HepG2 (cell line): ENCODE data around the gene KIAA0232. TPM values are rescaled to one million over a fixed set of nuclear protein-coding genes. Genes with fewer than 3 reads are reported as not detected.

Experiments used
- BRF2 ChIP-seq: sonication (generic); formaldehyde crosslinking; IDR thresholded peaks from 2 replicates; pipeline ENCODE4 v1.8.1; 2022; ENCODE audit warnings: mild to moderate bottlenecking, missing genetic modification reagents
- CCDC6 ChIP-seq: sonication (generic); formaldehyde crosslinking; IDR thresholded peaks from 2 replicates; pipeline ENCODE4 v1.8.1; 2022; ENCODE audit warnings: mild to moderate bottlenecking, missing genetic modification reagents, moderate library complexity
- CREBL2 ChIP-seq: sonication (generic); formaldehyde crosslinking; IDR thresholded peaks from 2 replicates; pipeline ENCODE4 v1.8.1; 2023; ENCODE audit warnings: missing genetic modification reagents, mild to moderate bottlenecking, borderline replicate concordance
- EP300 ChIP-seq, 3 experiments: sonication (generic) in 1 of 3; formaldehyde crosslinking in 1 of 3; IDR thresholded peaks; 2 replicates each; pipeline versions ENCODE4 v1.5.1 to v1.6.1; 2011 to 2020; ENCODE audit warnings: low read depth in 2 of 3, low read length in 2 of 3, borderline replicate concordance in 1 of 3, improper control_type of control experiment in 1 of 3, mild to moderate bottlenecking in 1 of 3, missing genetic modification reagents in 1 of 3, moderate library complexity in 1 of 3
- GZF1 ChIP-seq: sonication (generic); formaldehyde crosslinking; IDR thresholded peaks from 2 replicates; pipeline ENCODE4 v1.5.1; 2020; ENCODE audit warnings: mild to moderate bottlenecking, missing genetic modification reagents
- HIVEP1 ChIP-seq: sonication (generic); formaldehyde crosslinking; IDR thresholded peaks from 2 replicates; pipeline ENCODE4 v1.4.0; 2020; ENCODE audit warnings: mild to moderate bottlenecking, missing genetic modification reagents
- ISX ChIP-seq: sonication (generic); formaldehyde crosslinking; conservative IDR thresholded peaks from 2 replicates; pipeline ENCODE4 v1.5.0; 2020; ENCODE audit warnings: missing genetic modification reagents
- MED13 ChIP-seq: sonication (generic); formaldehyde crosslinking; IDR thresholded peaks from 2 replicates; pipeline ENCODE4 v1.5.0; 2020; ENCODE audit warnings: missing genetic modification reagents
- MNT ChIP-seq: fragments of 450-650 bp; IDR thresholded peaks from 2 replicates; pipeline ENCODE4 v1.6.1; 2016
- NR2F1 ChIP-seq, 2 experiments: fragments of 450-650 bp in 1 of 2; formaldehyde crosslinking in 1 of 2; IDR thresholded peaks; 2 replicates each; pipeline versions ENCODE4 v1.5.0 to v1.6.1; 2016 to 2020; ENCODE audit warnings: mild to moderate bottlenecking in 1 of 2, missing compliant biosample characterization in 1 of 2, missing genetic modification reagents in 1 of 2, moderate library complexity in 1 of 2
- PPARG ChIP-seq: conservative IDR thresholded peaks from 2 replicates; pipeline ENCODE4 v1.6.1; 2016; ENCODE audit warnings: missing biosample characterization, missing genetic modification reagents
- SMAD3 ChIP-seq: sonication (generic); formaldehyde crosslinking; IDR thresholded peaks from 2 replicates; pipeline ENCODE4 v1.4.0; 2020; ENCODE audit warnings: missing genetic modification reagents
- SP140L ChIP-seq: sonication (generic); formaldehyde crosslinking; IDR thresholded peaks from 2 replicates; pipeline ENCODE4 v1.4.0; 2020; ENCODE audit warnings: missing genetic modification reagents, borderline replicate concordance
- SP2 ChIP-seq: sonication (generic); formaldehyde crosslinking; IDR thresholded peaks from 2 replicates; pipeline ENCODE4 v1.5.1; 2020; ENCODE audit warnings: mild to moderate bottlenecking, missing genetic modification reagents
- TCF12 ChIP-seq, 2 experiments: fragments of 450-650 bp in 1 of 2; sonication (generic) in 1 of 2; formaldehyde crosslinking in 1 of 2; IDR thresholded peaks; 2 replicates each; pipeline versions ENCODE4 v1.6.1 to v1.8.0; 2017 to 2022; ENCODE audit warnings: antibody characterized with exemption in 1 of 2, mild to moderate bottlenecking in 1 of 2, missing genetic modification reagents in 1 of 2, moderate library complexity in 1 of 2
- YEATS4 ChIP-seq: sonication (generic); formaldehyde crosslinking; IDR thresholded peaks from 2 replicates; pipeline ENCODE4 v1.4.0; 2020; ENCODE audit warnings: missing genetic modification reagents, borderline replicate concordance
- ZFP36 ChIP-seq: fragments of 150-350 bp; IDR thresholded peaks from 2 replicates; pipeline ENCODE4 v1.6.1; 2018; ENCODE audit warnings: borderline replicate concordance, low read length, low read depth; ENCODE audit not compliant: partially characterized antibody
- ZFY ChIP-seq: sonication (generic); formaldehyde crosslinking; IDR thresholded peaks from 2 replicates; pipeline ENCODE4 v1.4.0; 2020; ENCODE audit warnings: missing genetic modification reagents
- ZNF17 ChIP-seq: sonication (generic); formaldehyde crosslinking; IDR thresholded peaks from 2 replicates; pipeline ENCODE4 v1.5.0; 2020; ENCODE audit warnings: mild to moderate bottlenecking, missing genetic modification reagents
- ZNF263 ChIP-seq: sonication (generic); formaldehyde crosslinking; IDR thresholded peaks from 2 replicates; pipeline ENCODE4 v1.4.0; 2020; ENCODE audit warnings: missing genetic modification reagents
- ZNF331 ChIP-seq: sonication (generic); formaldehyde crosslinking; IDR thresholded peaks from 2 replicates; pipeline ENCODE4 v1.4.0; 2020; ENCODE audit warnings: missing genetic modification reagents
- ZNF431 ChIP-seq: sonication (generic); formaldehyde crosslinking; IDR thresholded peaks from 2 replicates; pipeline ENCODE4 v1.9.0; 2022; ENCODE audit warnings: missing genetic modification reagents, low read depth, mild to moderate bottlenecking, borderline replicate concordance
- ZNF513 ChIP-seq: sonication (generic); formaldehyde crosslinking; conservative IDR thresholded peaks from 2 replicates; pipeline ENCODE4 v1.5.0; 2020; ENCODE audit warnings: missing genetic modification reagents
- ZNF562 ChIP-seq: sonication (generic); formaldehyde crosslinking; IDR thresholded peaks from 2 replicates; pipeline ENCODE4 v1.8.0; 2022; ENCODE audit warnings: missing genetic modification reagents, borderline replicate concordance
- ZSCAN22 ChIP-seq: sonication (generic); formaldehyde crosslinking; IDR thresholded peaks from 2 replicates; pipeline ENCODE4 v1.4.0; 2020; ENCODE audit warnings: mild to moderate bottlenecking, missing genetic modification reagents
- polyA plus RNA-seq, 8 experiments: library from polyadenylated mRNA; depleted of rRNA in 3 of 8; stranded (reverse) in 7 of 8; unstranded in 1 of 8; fragments of >200 nt; fragmentation: Illumina TruSeq in 4 of 8; extraction: Trizol in 4 of 8; gene quantifications; 2 replicates each; pipeline versions ENCODE4 v1.2.1 to v1.2.3, GENCODE V29; 2011 to 2016; ENCODE audit warnings: low read depth in 4 of 8, missing spikeins in 1 of 8, mixed read lengths in 1 of 8; ENCODE audit not compliant: insufficient read depth in 1 of 8
- total RNA-seq, 5 experiments: library from RNA; depleted of rRNA; stranded (reverse); fragments of >200 nt; fragmentation: Illumina TruSeq; extraction: Trizol; gene quantifications; 2 replicates each; pipeline ENCODE4 v1.2.3, GENCODE V29; 2016; ENCODE audit warnings: low read depth in 1 of 5

Gene KIAA0232
- total and polyA plus RNA-seq, 2 of the 13 experiments (the other 11 are each of a cell fraction or from before 2014, with no cell fraction given) = 7.8 to 17.1 TPM

GRCh38 chr4:6755088-6755753, 27.3 kb upstream of the KIAA0232 start (continued):
- TF ChIP-seq PPARG (peak; percentile 95), EP300 (IDR thresholded peaks at IDR 0.05; ENCODE audit: low read depth in 2 of 2, low read length in 2 of 2) (peak in 1 of 2 experiments; percentile 89; a peak in 2 of 4 replicates), EP300 (CRISPR knock-in tag; IDR thresholded peaks at IDR 0.05; ENCODE audit: borderline replicate concordance) (peak; percentile 84), MNT (peak; percentile 81), SP2 (CRISPR knock-in tag) (no peak), HIVEP1 (CRISPR knock-in tag) (peak; percentile 88), ZNF331 (CRISPR knock-in tag) (peak; percentile 89; the same call in 1 of the 2 replicates), SMAD3 (CRISPR knock-in tag) (peak; percentile 94), ZNF431 (peak; percentile 90; the same call in 1 of the 2 replicates), SP140L (no peak), ZNF562 (no peak), GZF1 (CRISPR knock-in tag) (0 out of 2 replicates have a peak, but pooled peaks have one; percentile 47), MED13 (CRISPR knock-in tag) (peak; percentile 81; the same call in 1 of the 2 replicates), ISX (no peak), ZSCAN22 (CRISPR knock-in tag) (no peak), ZNF17 (CRISPR knock-in tag) (no peak), ZNF513 (CRISPR knock-in tag) (no peak), ZNF263 (peak; percentile 50; the same call in 1 of the 2 replicates), ZFY (CRISPR knock-in tag) (peak; percentile 51), YEATS4 (CRISPR knock-in tag) (peak; percentile 88), NR2F1 (CRISPR knock-in tag; IDR thresholded peaks at IDR 0.05) (peak; percentile 97 to 99), BRF2 (CRISPR knock-in tag) (0 out of 2 replicates have a peak, but pooled peaks have one; percentile 44), TCF12 (IDR thresholded peaks at IDR 0.05) (no peak), TCF12 (CRISPR knock-in tag; IDR thresholded peaks at IDR 0.05) (peak; percentile 74; the same call in 1 of the 2 replicates), ZFP36 (no peak), CREBL2 (no peak), CCDC6 (CRISPR knock-in tag) (peak; percentile 68; the same call in 1 of the 2 replicates)
